HepG2 (cell line): ENCODE results near the gene EZH2. TPM values are rescaled to one million over a fixed set of nuclear protein-coding genes. Genes with fewer than 3 reads are reported as not detected.

Source experiments
- ATAC-seq: fragments of 200-7000 bp; cut with Tn5 transposase; 3 replicates; pipeline ENCODE4 v1.9.1; 2020; ENCODE audit warnings: mild to moderate bottlenecking, moderate library complexity
- BruUV-seq: library from RNA; stranded (reverse); fragments of 400-500 nt; replicated peaks from 2 replicates; lab custom pipeline; 2021; lab: Mats Ljungman, UMichigan
- CTCF ChIA-PET: fragments of 300-600 bp; formaldehyde crosslinking; extraction: SDS; loops from one replicate; lab custom pipeline; 2021; ENCODE audit warnings: low total read pairs, inconsistent platforms, low intra/inter-chr PET ratio; lab: Yijun Ruan, JAX
- POLR2A ChIA-PET: fragments of 350-600 bp; sonication (Branson Sonifier 250); formaldehyde crosslinking; loops from one replicate; lab custom pipeline; 2020; ENCODE audit warnings: antibody characterized with exemption, inconsistent platforms; lab: Yijun Ruan, JAX
- DNase-seq: peaks from one replicate; pipeline ENCODE4 v3.0.0-alpha.2; 2015; ENCODE audit warnings: low spot score
- FAIRE-seq: peaks from 3 replicates; lab custom pipeline; 2011; peaks lifted over from hg19 to GRCh38; lab: Jason Lieb, UNC
- H2AFZ ChIP-seq: one replicate; pipeline ENCODE4 v1.6.1; 2011; ENCODE audit warnings: low read length, inconsistent platforms
- H3K27ac ChIP-seq: fragments of 300-600 bp; 3 replicates; pipeline ENCODE4 v1.8.0; 2011; ENCODE audit warnings: mixed run types, mild to moderate bottlenecking, mixed read lengths, low read length, inconsistent platforms; ENCODE audit not compliant: insufficient read depth; ENCODE audit errors: extremely low read length
- H3K27me3 ChIP-seq, 2 experiments: fragments of 200-600 bp in 1 of 2; 2 replicates in 1 of 2; 3 replicates in 1 of 2; pipeline versions ENCODE4 v1.6.0 to v1.8.0; 2011; ENCODE audit warnings: low read length in 2 of 2, mild to moderate bottlenecking in 2 of 2, moderate library complexity in 2 of 2, inconsistent platforms in 1 of 2; ENCODE audit not compliant: insufficient read depth in 2 of 2, control insufficient read depth in 1 of 2
- H3K36me3 ChIP-seq, 2 experiments: fragments of 200-600 bp in 1 of 2; replicated peaks in 1 of 2; 2 replicates in 1 of 2; 3 replicates in 1 of 2; pipeline versions ENCODE4 v1.5.1 to v1.8.0; 2011; ENCODE audit warnings: low read length in 2 of 2, inconsistent platforms in 1 of 2; ENCODE audit not compliant: insufficient read depth in 2 of 2, control insufficient read depth in 1 of 2
- H3K4me1 ChIP-seq: 2 replicates; pipeline ENCODE4 v1.5.1; 2012; ENCODE audit warnings: low read length, inconsistent platforms; ENCODE audit not compliant: insufficient read depth
- H3K4me2 ChIP-seq: 2 replicates; pipeline ENCODE4 v1.6.0; 2011; ENCODE audit warnings: low read depth, low read length, inconsistent platforms
- H3K4me3 ChIP-seq, 3 experiments: fragments of 200-600 bp in 1 of 3; sonication (generic), shearing (Covaris generic) in 1 of 3; replicated peaks in 1 of 3; 2 replicates each; pipeline ENCODE4 v1.5.1; 2011 to 2016; ENCODE audit warnings: low read length in 3 of 3, inconsistent platforms in 2 of 3, low read depth in 2 of 3, mild to moderate bottlenecking in 2 of 3, control low read depth in 1 of 3, mixed read lengths in 1 of 3; ENCODE audit not compliant: insufficient read depth in 1 of 3
- H3K79me2 ChIP-seq: one replicate; pipeline ENCODE4 v1.6.1; 2011; ENCODE audit warnings: low read length, inconsistent platforms; ENCODE audit not compliant: insufficient read depth
- H3K9ac ChIP-seq: 2 replicates; pipeline ENCODE4 v1.6.0; 2011; ENCODE audit warnings: mild to moderate bottlenecking, low read depth, low read length, inconsistent platforms; ENCODE audit not compliant: insufficient read depth
- H3K9me3 ChIP-seq: 2 replicates; pipeline ENCODE4 v1.5.1; 2012; ENCODE audit warnings: mild to moderate bottlenecking, low read length
- H4K20me1 ChIP-seq: 2 replicates; pipeline ENCODE4 v1.6.0; 2011; ENCODE audit warnings: inconsistent platforms, mild to moderate bottlenecking, low read length, moderate library complexity; ENCODE audit not compliant: insufficient read depth
- BHLHE40 ChIP-seq: IDR thresholded peaks from 2 replicates; pipeline ENCODE4 v1.6.1; 2011; ENCODE audit warnings: low read length, improper control_type of control experiment
- CSRNP2 ChIP-seq: sonication (generic); formaldehyde crosslinking; conservative IDR thresholded peaks from 2 replicates; pipeline ENCODE4 v1.8.0; 2022; ENCODE audit warnings: low read depth, missing genetic modification reagents
- KDM3A ChIP-seq: IDR thresholded peaks from 2 replicates; pipeline ENCODE4 v1.6.1; 2018; ENCODE audit warnings: low read depth, missing compliant biosample characterization
- KLF16 ChIP-seq, 2 experiments: sonication (generic) in 1 of 2; formaldehyde crosslinking in 1 of 2; IDR thresholded peaks; 2 replicates each; pipeline versions ENCODE4 v1.6.1 to v1.8.0; 2016 to 2023; ENCODE audit warnings: missing genetic modification reagents in 2 of 2, missing compliant biosample characterization in 1 of 2
- MYC ChIP-seq: sonication (generic); formaldehyde crosslinking; IDR thresholded peaks from 2 replicates; pipeline ENCODE4 v1.9.0; 2021; ENCODE audit warnings: missing genetic modification reagents, borderline replicate concordance
- NCOA5 ChIP-seq: sonication (generic); formaldehyde crosslinking; IDR thresholded peaks from 2 replicates; pipeline ENCODE4 v1.4.0; 2020; ENCODE audit warnings: missing genetic modification reagents
- NR2F2 ChIP-seq: IDR thresholded peaks from 2 replicates; pipeline ENCODE4 v1.6.1; 2012; ENCODE audit warnings: low read depth, inconsistent platforms, borderline replicate concordance
- SNAPC2 ChIP-seq: sonication (generic); formaldehyde crosslinking; IDR thresholded peaks from 2 replicates; pipeline ENCODE4 v1.8.1; 2022; ENCODE audit warnings: mild to moderate bottlenecking, missing genetic modification reagents
- SNAPC4 ChIP-seq: sonication (generic); formaldehyde crosslinking; IDR thresholded peaks from 2 replicates; pipeline ENCODE4 v1.4.0; 2020; ENCODE audit warnings: mild to moderate bottlenecking, missing genetic modification reagents
- ZKSCAN8 ChIP-seq: IDR thresholded peaks from 2 replicates; pipeline ENCODE4 v1.6.1; 2016; ENCODE audit warnings: borderline replicate concordance, missing genetic modification reagents, missing compliant biosample characterization
- ZNF160 ChIP-seq: sonication (generic); formaldehyde crosslinking; IDR thresholded peaks from 2 replicates; pipeline ENCODE4 v1.8.0; 2022; ENCODE audit warnings: mild to moderate bottlenecking, inconsistent platforms, missing genetic modification reagents
- ZNF232 ChIP-seq: sonication (generic); formaldehyde crosslinking; IDR thresholded peaks from 2 replicates; pipeline ENCODE4 v1.4.0; 2020; ENCODE audit warnings: missing genetic modification reagents, borderline replicate concordance
- ZNF557 ChIP-seq: sonication (generic); formaldehyde crosslinking; IDR thresholded peaks from 2 replicates; pipeline ENCODE4 v1.4.0; 2020; ENCODE audit warnings: missing genetic modification reagents
- ZNF567 ChIP-seq: sonication (generic); formaldehyde crosslinking; IDR thresholded peaks from 2 replicates; pipeline ENCODE4 v1.8.1; 2023; ENCODE audit warnings: mild to moderate bottlenecking, missing genetic modification reagents, borderline replicate concordance
- ZNF773 ChIP-seq: sonication (generic); formaldehyde crosslinking; IDR thresholded peaks from 2 replicates; pipeline ENCODE4 v1.4.0; 2020; ENCODE audit warnings: missing genetic modification reagents, borderline replicate concordance
- ZNF816 ChIP-seq: sonication (generic); formaldehyde crosslinking; IDR thresholded peaks from 2 replicates; pipeline ENCODE4 v1.8.0; 2022; ENCODE audit warnings: missing genetic modification reagents, mild to moderate bottlenecking, borderline replicate concordance
- WGBS: methylation state at CpG from one replicate; pipeline ENCODE4 v1.1.6; 2017; ENCODE audit warnings: low lambda C conversion rate; 5-methylcytosine and 5-hydroxymethylcytosine counted together
- in situ Hi-C: cut with HindIII; loops from 2 replicates; pipeline ENCODE4 v1.10.0; 2017; ENCODE audit warnings: low pct_unique_long_range_greater_than_20kb; ENCODE audit not compliant: extremely low pct_ligation_motif_present
- intact Hi-C: fragments of 100-400 bp; cut with micrococcal nuclease; formaldehyde crosslinking; loops from one replicate; pipeline ENCODE4 v1.10.0; 2022; ENCODE audit not compliant: unreplicated experiment
- polyA plus RNA-seq, 8 experiments: library from polyadenylated mRNA; depleted of rRNA in 3 of 8; stranded (reverse) in 7 of 8; unstranded in 1 of 8; fragments of >200 nt; fragmentation: Illumina TruSeq in 4 of 8; extraction: Trizol in 4 of 8; gene quantifications; 2 replicates each; pipeline versions ENCODE4 v1.2.1 to v1.2.3, GENCODE V29; 2011 to 2016; ENCODE audit warnings: low read depth in 4 of 8, missing spikeins in 1 of 8, mixed read lengths in 1 of 8; ENCODE audit not compliant: insufficient read depth in 1 of 8
- total RNA-seq, 5 experiments: library from RNA; depleted of rRNA; stranded (reverse); fragments of >200 nt; fragmentation: Illumina TruSeq; extraction: Trizol; gene quantifications; 2 replicates each; pipeline ENCODE4 v1.2.3, GENCODE V29; 2016; ENCODE audit warnings: low read depth in 1 of 5
- TF ChIP-seq, protein P1 (sequence below): sonication (generic); formaldehyde crosslinking; IDR thresholded peaks from 2 replicates; pipeline ENCODE4 v1.5.0; 2020; ENCODE audit warnings: mild to moderate bottlenecking, missing genetic modification reagents

The EZH2 gene
- total and polyA plus RNA-seq, 2 of the 13 experiments (the other 11 are each of a cell fraction or from before 2014, with no cell fraction given): 26.0 to 34.3 TPM

DNA sequence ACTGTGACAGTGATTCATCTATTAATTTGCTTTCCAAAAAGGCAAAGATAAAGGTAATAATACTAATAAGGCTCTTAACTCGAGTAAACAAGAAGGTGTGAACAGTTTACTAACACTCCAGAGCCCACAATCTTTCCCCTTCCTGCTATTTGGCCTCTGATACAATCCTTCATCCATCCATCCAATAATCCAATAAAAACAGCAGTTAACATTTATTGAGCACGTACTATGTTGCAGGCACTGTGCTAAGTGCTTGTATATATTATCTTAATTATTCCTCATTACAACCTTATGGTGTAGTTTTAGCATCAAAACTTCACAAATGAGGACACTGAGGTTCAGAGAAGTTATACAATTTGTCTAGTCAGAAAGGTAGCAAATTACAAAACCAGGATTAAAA is 49.5 kb downstream of the EZH2 start:
- Histone ChIP-seq H3K4me3 (no peak overlapping the region), H3K27ac (no peak overlapping the region), H3K9me3 (no peaks in the 10 kb centered on the region), H3K4me1 (peaks cover 6% of the 10 kb centered on the region; the same call in 1 of the 2 replicates), H4K20me1 (no peaks in the 10 kb centered on the region), H3K79me2 (peaks cover 31% of the 10 kb centered on the region), H3K27me3 (no peaks in the 10 kb centered on the region), H3K9ac (no peak overlapping the region), H3K36me3 (peaks cover 0 to 19% of the 10 kb centered on the region in 2 experiments; a peak in 2 of 5 replicates), H3K4me2 (no peak overlapping the region), H2AFZ (no peak overlapping the region)
- CTCF ChIA-PET: no interaction called here
- DNase-seq (no peak), FAIRE-seq (no peak), ATAC-seq (no peak)
- POLR2A ChIA-PET: no interaction called here
- WGBS: 93% methylated on average over 2 of the region's 2 CpGs
- in situ Hi-C loops: no loop called here
- intact Hi-C loops: no loop called here
- no TSS peak for BruUV-seq
- no peak for TF ChIP-seq SNAPC4 (CRISPR knock-in tag)
- TF ChIP-seq ZNF557 (CRISPR knock-in tag): no peak
- TF ChIP-seq, protein P1, sequence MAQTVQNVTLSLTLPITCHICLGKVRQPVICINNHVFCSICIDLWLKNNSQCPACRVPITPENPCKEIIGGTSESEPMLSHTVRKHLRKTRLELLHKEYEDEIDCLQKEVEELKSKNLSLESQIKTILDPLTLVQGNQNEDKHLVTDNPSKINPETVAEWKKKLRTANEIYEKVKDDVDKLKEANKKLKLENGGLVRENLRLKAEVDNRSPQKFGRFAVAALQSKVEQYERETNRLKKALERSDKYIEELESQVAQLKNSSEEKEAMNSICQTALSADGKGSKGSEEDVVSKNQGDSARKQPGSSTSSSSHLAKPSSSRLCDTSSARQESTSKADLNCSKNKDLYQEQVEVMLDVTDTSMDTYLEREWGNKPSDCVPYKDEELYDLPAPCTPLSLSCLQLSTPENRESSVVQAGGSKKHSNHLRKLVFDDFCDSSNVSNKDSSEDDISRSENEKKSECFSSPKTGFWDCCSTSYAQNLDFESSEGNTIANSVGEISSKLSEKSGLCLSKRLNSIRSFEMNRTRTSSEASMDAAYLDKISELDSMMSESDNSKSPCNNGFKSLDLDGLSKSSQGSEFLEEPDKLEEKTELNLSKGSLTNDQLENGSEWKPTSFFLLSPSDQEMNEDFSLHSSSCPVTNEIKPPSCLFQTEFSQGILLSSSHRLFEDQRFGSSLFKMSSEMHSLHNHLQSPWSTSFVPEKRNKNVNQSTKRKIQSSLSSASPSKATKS (CRISPR knock-in tag): no peak
- no peak for TF ChIP-seq ZNF160 (CRISPR knock-in tag)
- TF ChIP-seq ZKSCAN8: no peak
- TF ChIP-seq NCOA5 (CRISPR knock-in tag): no peak
- TF ChIP-seq NR2F2: no peak
- TF ChIP-seq KDM3A (CRISPR knock-in tag): no peak
- no peak for TF ChIP-seq ZNF816 (CRISPR knock-in tag)
- no peak for TF ChIP-seq ZNF232 (CRISPR knock-in tag)
- no peak for TF ChIP-seq KLF16 (CRISPR knock-in tag; IDR thresholded peaks at IDR 0.05)
- no peak for TF ChIP-seq SNAPC2
- TF ChIP-seq MYC: no peak
- no peak for TF ChIP-seq CSRNP2 (CRISPR knock-in tag)
- TF ChIP-seq ZNF773 (CRISPR knock-in tag): no peak
- TF ChIP-seq BHLHE40: no peak
- TF ChIP-seq ZNF567: no peak
